Cardiac muscle cell (in vitro differentiated cells and primary cell): ENCODE measurements around the gene DNAH3. TPM values are rescaled to one million over a fixed set of nuclear protein-coding genes. Genes with fewer than 3 reads are reported as not detected.
A peak's percentile ranks its signal among the peaks of the same experiment; 100 is the strongest.
"Not testable (repeated sequence)": the region's sequence is repeated elsewhere in the genome, so short reads cannot be mapped to it uniquely, and the experiment has no call there.

Source experiments
- DNase-seq, 2 donors: peaks; one replicate each; pipeline versions ENCODE4 v3.0.0 to v3.0.0-alpha.2; 2010 to 2017; ENCODE audit warnings: low read depth in 1 of 2, low spot score in 1 of 2
- H3K27ac ChIP-seq: fragments of 200-600 bp; sonication (generic); 2 replicates; pipeline ENCODE4 v1.5.1; 2016
- H3K27me3 ChIP-seq: fragments of 200-600 bp; sonication (generic); 2 replicates; pipeline ENCODE4 v1.6.0; 2016; ENCODE audit warnings: control low read depth
- H3K36me3 ChIP-seq: fragments of 200-600 bp; sonication (generic); 2 replicates; pipeline ENCODE4 v1.5.1; 2016; ENCODE audit warnings: control low read depth
- H3K4me1 ChIP-seq: fragments of 200-600 bp; sonication (generic); 2 replicates; pipeline ENCODE4 v1.8.1; 2017; ENCODE audit warnings: low read depth, mild to moderate bottlenecking, mixed run types
- H3K4me3 ChIP-seq: fragments of 200-600 bp; sonication (generic); 2 replicates; pipeline ENCODE4 v1.5.1; 2016; ENCODE audit warnings: mild to moderate bottlenecking
- H3K9me3 ChIP-seq: fragments of 200-600 bp; sonication (generic); 2 replicates; pipeline ENCODE4 v1.5.1; 2017; ENCODE audit warnings: low read depth, mild to moderate bottlenecking, control low read depth
- CTCF ChIP-seq: IDR thresholded peaks from 2 replicates; pipeline ENCODE4 v1.5.1; 2012; ENCODE audit warnings: low read depth, mild to moderate bottlenecking, low read length
- polyA plus RNA-seq: library from polyadenylated mRNA; unstranded; fragments of >200 nt; fragmentation: Nextera tagmentation; extraction: Ambion mirVana; gene quantifications from 2 replicates; pipeline ENCODE4 v1.2.1, GENCODE V29; 2016
- total RNA-seq: library from RNA; depleted of rRNA; stranded (reverse); fragments of >200 nt; gene quantifications from 2 replicates; pipeline ENCODE4 v1.2.3, GENCODE V29; 2016

Gene DNAH3
- total and polyA plus RNA-seq, 2 experiments from 2014 or later, result 0.39 TPM; not detected in 1

- H3K9me3 ChIP-seq, result no peaks in the 10 kb centered on the region
Observed at GRCh38 chr16:20950294-20950693, 200.4 kb downstream of the DNAH3 start.

GRCh38 chr16:20949660-20950059 lies 201.0 kb downstream of the DNAH3 start:
- H3K27me3 ChIP-seq, result no peaks in the 10 kb centered on the region
- DNase-seq, result no peak
- no peaks in the 10 kb centered on the region for H3K36me3 ChIP-seq
- peaks cover 5% of the 10 kb centered on the region for H3K4me1 ChIP-seq
- no peaks in the 10 kb centered on the region for H3K9me3 ChIP-seq
- no peak overlapping the region for H3K27ac ChIP-seq
- TF ChIP-seq CTCF, result no peak
- no peak overlapping the region for H3K4me3 ChIP-seq

More at GRCh38 chr16:20950294-20950693, 200.4 kb downstream of the DNAH3 start:
- DNase-seq, result no peak
- Histone ChIP-seq H3K27ac (no peak overlapping the region), H3K4me1 (peaks cover 5% of the 10 kb centered on the region), H3K36me3 (no peaks in the 10 kb centered on the region), H3K27me3 (no peaks in the 10 kb centered on the region), H3K4me3 (no peak overlapping the region)
- no peak for TF ChIP-seq CTCF

GRCh38 chr16:20948444-20948843 lies 202.2 kb downstream of the DNAH3 start:
- H3K27me3 ChIP-seq, result no peaks in the 10 kb centered on the region
- no peak for DNase-seq
- peaks cover 5% of the 10 kb centered on the region for H3K4me1 ChIP-seq
- no peaks in the 10 kb centered on the region for H3K9me3 ChIP-seq
- H3K27ac ChIP-seq, result no peak overlapping the region
- TF ChIP-seq CTCF, result no peak
- no peak overlapping the region for H3K4me3 ChIP-seq
- no peaks in the 10 kb centered on the region for H3K36me3 ChIP-seq

GRCh38 chr16:20946015-20946629 lies 204.5 kb downstream of the DNAH3 start:
- Histone ChIP-seq H3K4me3 (no peak overlapping the region), H3K27me3 (no peaks in the 10 kb centered on the region), H3K4me1 (peaks cover 5% of the 10 kb centered on the region), H3K36me3 (no peaks in the 10 kb centered on the region), H3K9me3 (no peaks in the 10 kb centered on the region), H3K27ac (no peak overlapping the region)
- DNase-seq, result no peak
- no peak for TF ChIP-seq CTCF

- H3K4me3 ChIP-seq, DNase-seq, H3K27me3 ChIP-seq, H3K27ac ChIP-seq, H3K4me1 ChIP-seq, H3K9me3 ChIP-seq, H3K36me3 ChIP-seq: not testable (repeated sequence)
Observed at GRCh38 chr16:20945575-20945875, 205.1 kb downstream of the DNAH3 start.

- Histone ChIP-seq H3K4me1 (peaks cover 5% of the 10 kb centered on the region), H3K4me3 (no peak overlapping the region), H3K36me3 (no peaks in the 10 kb centered on the region), H3K9me3 (no peaks in the 10 kb centered on the region), H3K27ac (no peak overlapping the region), H3K27me3 (no peaks in the 10 kb centered on the region)
- TF ChIP-seq CTCF, result no peak
- DNase-seq, result peak in 1 of 2 donors; percentile 52
Observed at GRCh38 chr16:20944861-20945574, 205.6 kb downstream of the DNAH3 start.
